DND-41 (cell line): ENCODE data around the gene NUPR1.

ENCODE experiments used
- CTCF ChIP-seq: IDR thresholded peaks from 2 replicates; pipeline ENCODE4 v1.5.1; 2012; ENCODE audit warnings: borderline replicate concordance, low read length, moderate library complexity, mild to moderate bottlenecking; ENCODE audit not compliant: poor library complexity, severe bottlenecking; ENCODE audit errors: extremely low read depth
- EZH2 ChIP-seq: IDR thresholded peaks from 3 replicates; pipeline ENCODE4 v1.6.1; 2012; ENCODE audit warnings: borderline replicate concordance, low read depth, mild to moderate bottlenecking, moderate library complexity, low read length, inconsistent platforms; ENCODE audit not compliant: severe bottlenecking

- TF ChIP-seq EZH2 (no peak), CTCF (no peak)
Observed at GRCh38 chr16:28562199-28562598, 23.4 kb upstream of the NUPR1 start.
